GM04504 (cell line): ENCODE data around the gene KITLG.
"Not testable (repeated sequence)": the region's sequence is repeated elsewhere in the genome, so short reads cannot be mapped to it uniquely, and the experiment has no call there.

Experiments used
- DNase-seq: peaks from one replicate; pipeline ENCODE4 v3.0.0-alpha.2; 2012; ENCODE audit warnings: low read depth

The KITLG gene

DNA sequence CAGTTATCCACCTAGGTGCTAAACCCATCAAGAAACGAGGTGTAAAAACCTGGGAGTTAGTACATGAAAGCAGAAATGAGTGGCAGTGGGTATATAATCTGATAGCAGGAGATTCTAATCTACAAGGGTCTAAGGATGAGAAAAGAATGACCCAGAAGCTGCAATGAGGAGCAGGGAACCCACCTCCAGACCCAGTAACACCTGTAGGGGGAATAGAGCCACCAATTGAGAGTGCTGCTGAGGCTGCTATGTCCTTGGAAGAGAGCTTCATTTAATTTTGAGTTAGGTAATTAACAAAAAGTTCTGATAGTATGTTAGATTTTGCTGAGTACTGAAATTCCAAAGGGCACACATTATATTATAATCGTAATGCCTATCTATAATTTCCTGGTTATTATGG, 89.8 kb downstream of the KITLG start:
- DNase-seq, result no peak

DNA sequence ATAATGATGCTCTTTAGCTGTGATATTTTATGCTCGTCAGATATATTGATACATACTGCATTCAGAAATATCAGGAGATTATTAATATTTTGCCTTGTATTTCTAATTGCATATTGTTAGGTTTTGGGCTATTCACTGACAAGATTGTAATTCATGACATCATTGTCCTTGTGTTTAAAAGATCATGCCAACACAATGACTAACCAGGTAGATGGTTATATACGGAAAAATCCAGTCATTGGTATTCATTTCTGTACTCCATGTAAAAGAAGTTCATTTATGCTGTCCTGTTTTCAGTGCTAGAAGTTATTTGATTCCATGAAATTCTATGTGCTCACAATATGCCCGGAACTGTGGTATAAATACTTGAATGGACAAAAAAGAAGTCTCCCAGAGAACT, 107.5 kb downstream of the KITLG start:
- no peak for DNase-seq

DNA sequence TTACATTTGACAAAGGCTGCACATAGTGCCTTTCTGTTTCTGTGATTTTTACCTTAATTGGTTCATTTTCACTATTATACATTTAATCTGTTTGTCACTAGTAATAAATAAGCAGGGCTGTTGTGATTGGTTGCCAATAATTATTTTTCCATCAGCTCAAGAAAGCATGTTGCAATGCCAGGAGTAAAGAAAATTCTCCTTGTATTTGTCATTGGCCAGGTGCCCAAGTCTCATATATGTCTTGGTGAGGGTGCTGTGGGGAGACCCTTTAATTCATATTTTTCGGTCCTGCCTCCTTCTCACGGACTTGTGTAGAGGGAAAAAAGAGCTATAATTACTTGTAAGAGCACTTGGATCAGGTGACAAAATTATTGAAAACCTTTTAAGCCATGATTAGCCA, 108.0 kb downstream of the KITLG start:
- DNase-seq, result no peak

DNA sequence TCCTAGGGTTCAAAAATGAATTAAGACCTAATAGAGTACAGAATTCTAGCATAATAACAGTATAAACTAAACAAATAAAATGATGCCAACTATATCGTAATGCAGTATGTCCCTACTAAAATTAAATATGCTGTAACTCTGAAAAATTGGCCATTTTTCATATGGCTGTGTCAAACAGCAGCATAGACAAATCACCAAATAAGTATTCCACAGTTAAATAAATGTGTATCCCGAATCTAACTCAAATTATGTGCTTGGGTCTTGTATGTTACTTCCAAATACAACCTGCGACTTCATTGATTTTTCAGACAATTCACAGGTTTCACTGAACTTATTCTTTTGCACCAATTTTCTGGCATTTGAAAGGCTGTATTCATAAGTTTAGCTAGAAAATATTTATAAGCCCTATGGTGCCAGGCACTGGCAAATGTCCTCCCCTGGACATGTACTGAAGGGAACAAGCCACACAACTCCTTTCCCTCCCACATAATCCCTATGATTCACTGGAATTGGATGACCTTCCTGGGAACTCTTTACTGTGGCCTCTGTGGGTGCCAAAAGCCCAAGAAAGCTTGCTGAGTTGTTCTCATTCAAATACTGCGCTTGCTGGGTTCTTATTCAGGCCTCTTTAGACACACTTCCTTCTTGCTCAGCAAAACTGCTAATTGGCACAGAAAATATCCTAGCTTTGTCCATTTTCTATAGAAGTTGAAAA, 108.8 kb downstream of the KITLG start:
- peak; percentile 64 for DNase-seq

DNA sequence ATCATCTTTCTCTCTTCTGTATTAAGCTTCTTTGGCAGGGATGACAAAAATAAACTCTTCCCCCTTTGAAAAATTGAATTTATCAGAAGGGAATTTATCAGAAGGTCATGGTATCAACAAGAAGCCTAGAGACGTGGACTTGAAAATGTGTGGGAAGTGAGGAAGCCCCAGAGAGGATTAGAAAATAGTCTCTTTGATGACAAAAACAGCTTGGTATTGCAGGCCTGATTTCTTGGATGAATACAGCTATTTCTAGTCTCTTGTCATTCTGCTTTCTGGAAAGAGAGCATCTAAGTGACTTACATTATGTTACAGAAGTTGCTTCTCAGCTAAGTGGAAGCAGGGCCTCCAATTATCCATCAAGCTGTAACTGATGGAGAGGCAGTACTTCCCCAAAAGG, 111.1 kb downstream of the KITLG start:
- no peak for DNase-seq

DNA sequence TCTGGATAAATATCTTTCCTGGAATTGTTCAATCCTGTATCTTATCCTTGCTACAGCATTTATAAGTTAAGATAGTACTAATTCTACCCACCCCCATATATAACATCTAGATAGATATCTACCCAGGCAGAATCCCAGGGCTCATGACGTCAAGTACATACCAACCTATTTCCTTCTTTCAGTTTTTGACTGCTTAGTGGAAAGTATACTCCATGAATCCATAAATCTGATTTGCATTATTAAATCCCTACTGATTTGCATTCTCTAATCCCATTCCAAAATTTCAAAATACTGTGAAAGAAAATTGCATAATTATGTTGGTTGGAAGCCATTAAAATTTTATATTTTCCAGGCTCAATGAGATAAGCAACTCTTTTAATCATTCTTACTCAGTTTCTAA, 111.7 kb downstream of the KITLG start:
- no peak for DNase-seq

DNA sequence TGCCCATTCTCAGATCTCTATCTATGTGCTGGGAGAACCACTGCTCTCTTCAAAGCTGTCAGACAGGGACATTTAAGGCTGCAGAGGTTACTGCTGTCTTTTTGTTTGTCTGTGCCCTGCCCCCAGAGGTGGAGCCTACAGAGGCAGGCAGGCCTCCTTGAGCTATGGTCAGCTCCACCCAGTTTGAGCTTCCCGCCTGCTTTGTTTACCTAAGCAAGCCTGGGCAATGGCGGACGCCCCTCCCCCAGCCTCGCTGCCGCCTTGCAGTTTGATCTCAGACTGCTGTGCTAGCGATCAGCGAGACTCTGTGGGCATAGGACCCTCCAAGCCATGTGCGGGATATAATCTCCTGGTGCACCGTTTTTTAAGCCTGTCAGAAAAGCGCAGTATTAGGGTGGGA, 113.6 kb downstream of the KITLG start:
- not testable (repeated sequence) for DNase-seq

DNA sequence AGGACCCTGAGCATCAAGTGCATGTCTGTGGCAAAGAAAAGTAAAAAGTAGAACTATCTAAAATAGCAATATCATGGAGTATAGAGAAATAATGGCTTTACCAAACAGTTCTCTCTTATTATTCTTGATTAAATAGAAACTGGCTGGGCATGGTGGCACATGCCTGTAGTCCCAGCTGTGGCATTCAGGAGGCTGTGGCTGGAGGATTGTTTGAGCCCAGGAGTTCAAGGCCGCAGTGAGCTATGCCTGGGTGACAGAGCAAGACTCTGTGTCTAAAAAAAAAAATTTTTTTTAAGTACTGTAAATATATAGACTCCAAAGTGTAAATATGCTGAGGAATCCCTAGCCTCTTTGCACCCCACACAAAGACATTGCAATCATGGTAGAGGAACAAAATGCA, 121.9 kb downstream of the KITLG start:
- no peak for DNase-seq

DNA sequence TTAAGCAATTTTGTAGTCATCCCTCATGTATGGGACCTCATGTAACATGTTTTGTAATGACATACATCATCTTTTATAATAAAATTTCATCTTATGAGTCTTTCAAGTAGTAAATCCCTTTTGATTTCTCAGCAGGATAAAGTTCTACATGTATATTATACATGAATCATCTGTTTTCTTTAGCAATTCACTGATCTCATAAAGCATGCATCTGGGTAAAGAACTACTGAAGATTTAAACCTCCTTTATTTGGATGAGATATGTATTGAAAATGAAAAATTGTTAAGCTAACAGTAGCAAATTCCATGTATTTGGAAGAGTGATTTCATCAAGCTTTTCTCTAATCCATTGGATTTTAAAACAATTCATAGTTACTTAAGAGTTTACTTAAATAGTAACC, 126.9 kb downstream of the KITLG start:
- DNase-seq, result no peak

DNA sequence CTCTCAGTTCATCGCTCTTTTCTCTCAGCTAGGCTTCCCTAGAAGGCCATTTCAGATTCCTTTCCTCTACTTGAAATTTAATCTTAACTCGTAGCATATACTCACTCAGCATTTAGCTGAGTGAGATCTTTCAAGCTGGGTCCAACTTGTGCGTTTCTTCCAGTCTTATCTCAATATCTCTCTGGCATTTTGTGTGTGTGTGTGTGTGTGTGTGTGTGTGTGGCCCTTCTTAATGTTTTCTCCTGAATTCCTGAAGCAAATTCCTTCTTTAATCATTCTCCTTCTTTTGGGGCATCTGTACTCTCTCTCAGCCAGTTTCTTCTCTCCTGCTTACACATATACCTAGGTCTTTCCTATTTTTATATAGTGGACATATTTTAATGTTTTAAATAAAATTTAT, 129.1 kb downstream of the KITLG start:
- DNase-seq, result no peak

DNA sequence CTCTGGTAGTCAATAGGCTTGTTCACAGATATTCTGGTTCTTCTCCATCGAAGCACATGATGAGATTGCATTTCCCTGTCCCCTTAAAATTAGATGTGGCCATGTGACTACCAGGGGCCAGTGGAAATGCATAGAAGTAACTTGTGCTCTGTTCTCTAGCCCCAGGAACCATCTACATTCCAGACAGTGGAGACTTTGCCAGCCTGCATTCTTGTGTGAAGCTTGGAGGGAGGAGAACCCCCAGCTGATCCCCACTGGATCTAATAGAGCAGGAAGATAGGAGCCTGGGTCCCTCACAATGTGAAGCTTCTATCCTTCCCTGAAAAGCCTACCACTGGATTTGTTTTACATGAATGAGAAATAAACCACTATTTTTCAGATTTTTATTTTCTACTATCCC, 130.1 kb downstream of the KITLG start:
- DNase-seq, result no peak

DNA sequence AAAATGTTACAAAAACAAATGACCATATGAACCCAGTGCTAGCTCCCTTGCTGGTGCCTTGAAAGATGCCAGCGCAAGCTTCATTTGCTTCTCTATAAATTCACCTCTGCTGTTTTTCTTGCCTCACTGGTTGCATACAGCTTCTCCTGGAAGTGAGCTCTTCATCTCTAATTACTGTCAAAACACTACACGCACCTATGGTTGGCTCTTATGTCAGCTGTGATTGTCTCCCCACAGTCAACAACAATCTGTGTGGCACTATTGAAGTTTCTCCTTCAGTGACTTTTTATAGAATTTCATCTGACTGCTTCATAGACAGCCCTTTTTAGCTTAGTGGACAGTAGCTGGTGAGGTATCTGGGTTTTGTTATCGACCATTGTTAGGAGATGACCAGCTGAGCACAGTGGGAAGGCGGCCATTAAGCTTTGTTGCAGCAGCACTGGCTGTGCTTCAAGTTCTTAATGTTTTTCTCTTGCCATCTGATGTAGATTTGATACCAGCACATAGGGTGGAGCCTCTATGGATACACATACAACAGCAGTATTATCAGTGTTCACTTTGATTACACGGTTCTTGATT, 131.8 kb downstream of the KITLG start:
- no peak for DNase-seq

DNA sequence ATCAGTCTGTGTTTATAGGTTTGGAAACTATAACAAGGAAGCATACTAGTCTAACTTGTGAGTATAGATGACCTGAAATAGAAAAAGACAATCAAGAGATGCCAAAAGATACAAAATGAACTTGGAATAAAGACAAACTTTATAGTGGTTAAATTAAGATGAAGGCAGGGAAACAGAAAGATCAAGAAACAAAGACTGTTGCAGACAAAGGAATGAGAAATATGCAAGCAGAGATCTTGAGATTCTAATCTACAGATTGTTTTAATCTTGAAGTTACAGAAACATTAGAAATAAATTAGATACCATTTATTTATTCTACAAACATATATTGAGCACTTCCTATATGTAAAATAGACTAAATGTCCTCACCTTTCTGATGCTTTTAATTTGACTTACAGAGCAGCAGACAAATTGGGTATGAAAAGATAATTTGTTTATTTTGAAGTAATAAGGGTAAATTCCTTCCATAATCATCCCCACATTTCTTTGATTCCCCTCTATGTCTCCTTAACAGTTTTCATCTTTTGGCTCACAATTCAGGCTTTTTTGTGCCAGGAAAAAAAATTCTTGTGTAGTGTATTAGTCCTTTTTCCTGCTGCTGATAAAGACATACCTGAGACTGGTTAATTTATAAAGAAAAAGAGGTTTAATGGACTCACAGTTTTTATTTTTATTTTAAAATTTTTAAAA, 134.4 kb downstream of the KITLG start:
- DNase-seq, result no peak

DNA sequence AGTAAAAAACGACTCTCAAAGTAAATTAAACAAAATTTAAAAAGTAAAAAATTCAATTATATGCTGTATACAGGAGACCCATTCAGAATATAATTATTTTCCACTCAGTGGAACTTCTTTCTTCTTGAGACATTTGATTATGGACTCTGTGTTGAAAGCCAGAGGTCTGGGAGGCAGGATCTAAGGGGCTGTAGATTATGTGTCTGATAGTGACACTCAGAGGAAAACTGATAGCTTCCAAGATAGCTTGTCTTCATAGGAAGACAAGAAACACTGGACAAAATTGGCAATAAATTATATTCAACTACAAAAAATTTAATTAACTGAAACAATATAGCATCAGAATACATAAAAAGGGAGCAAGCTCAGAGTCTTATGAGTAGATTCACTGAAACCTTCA, 135.8 kb downstream of the KITLG start:
- no peak for DNase-seq
